ENCODE results near the gene ANKRD11.

GRCh38 chr16:89334988-89335802 is 155.2 kb downstream of the ANKRD11 start:
- TF ChIP-seq CTCF (IDR thresholded peaks at IDR 0.05) (no peak), POLR2A (IDR thresholded peaks at IDR 0.05) (no peak)
